Loucy (cell line): ENCODE results near the gene KRT13.

Experiments used
- H2AFZ ChIP-seq: fragments of 200-600 bp; sonication (generic); 2 replicates; pipeline ENCODE4 v1.6.0; 2016; ENCODE audit warnings: antibody characterized with exemption, mild to moderate bottlenecking, low read length, moderate library complexity
- H3F3A ChIP-seq: fragments of 200-600 bp; 2 replicates; pipeline ENCODE4 v1.6.0; 2016; ENCODE audit warnings: antibody characterized with exemption, low read depth, mild to moderate bottlenecking
- H3K27me3 ChIP-seq: fragments of 200-600 bp; sonication (generic); 2 replicates; pipeline ENCODE4 v1.6.1; 2014; ENCODE audit warnings: low read length, mild to moderate bottlenecking; ENCODE audit not compliant: insufficient read depth, poor library complexity, severe bottlenecking
- H3K36me3 ChIP-seq: fragments of 200-600 bp; sonication (generic); 2 replicates; pipeline ENCODE4 v1.6.1; 2016; ENCODE audit warnings: low read length; ENCODE audit not compliant: insufficient read depth
- H3K4me1 ChIP-seq: fragments of 200-600 bp; sonication (generic); 2 replicates; pipeline ENCODE4 v1.5.1; 2014; ENCODE audit warnings: low read length, mild to moderate bottlenecking; ENCODE audit not compliant: insufficient read depth, poor library complexity, severe bottlenecking
- H3K4me2 ChIP-seq: fragments of 200-600 bp; sonication (generic); 2 replicates; pipeline ENCODE4 v1.6.0; 2014; ENCODE audit warnings: antibody characterized with exemption, low read length, low read depth, mild to moderate bottlenecking; ENCODE audit not compliant: poor library complexity, severe bottlenecking
- H3K4me3 ChIP-seq: fragments of 200-600 bp; sonication (generic); 2 replicates; pipeline ENCODE4 v1.5.1; 2014; ENCODE audit warnings: low read length, mild to moderate bottlenecking, mixed read lengths; ENCODE audit not compliant: poor library complexity, severe bottlenecking
- H3K79me2 ChIP-seq: fragments of 200-600 bp; sonication (generic); 2 replicates; pipeline ENCODE4 v1.6.1; 2014; ENCODE audit warnings: low read length; ENCODE audit not compliant: insufficient read depth
- H3K9ac ChIP-seq: fragments of 200-600 bp; sonication (generic); 2 replicates; pipeline ENCODE4 v1.6.0; 2014; ENCODE audit warnings: mild to moderate bottlenecking, low read depth, low read length, moderate library complexity; ENCODE audit not compliant: poor library complexity, severe bottlenecking
- H3K9me2 ChIP-seq: fragments of 200-600 bp; sonication (generic); replicated peaks from 2 replicates; pipeline ENCODE4 v1.6.1; 2016; ENCODE audit warnings: low read depth, low read length, mixed read lengths
- H3K9me3 ChIP-seq: fragments of 200-600 bp; sonication (generic); 2 replicates; pipeline ENCODE4 v1.6.1; 2014; ENCODE audit warnings: mild to moderate bottlenecking, antibody characterized with exemption, low read length, low read depth; ENCODE audit not compliant: insufficient read depth
- H4K20me1 ChIP-seq: fragments of 200-600 bp; sonication (generic); 2 replicates; pipeline ENCODE4 v1.6.0; 2014; ENCODE audit warnings: antibody characterized with exemption, low read length, mild to moderate bottlenecking; ENCODE audit not compliant: insufficient read depth, poor library complexity, severe bottlenecking
- CTCF ChIP-seq: fragments of 200-600 bp; sonication (generic); conservative IDR thresholded peaks from 2 replicates; pipeline ENCODE4 v1.5.1; 2014; ENCODE audit warnings: mild to moderate bottlenecking, antibody characterized with exemption, low read length
- EZH2phosphoT487 ChIP-seq: fragments of 200-600 bp; IDR thresholded peaks from 2 replicates; pipeline ENCODE4 v1.6.1; 2018; ENCODE audit warnings: antibody characterized with exemption, mild to moderate bottlenecking, moderate library complexity, borderline replicate concordance

KRT13 gene

DNA sequence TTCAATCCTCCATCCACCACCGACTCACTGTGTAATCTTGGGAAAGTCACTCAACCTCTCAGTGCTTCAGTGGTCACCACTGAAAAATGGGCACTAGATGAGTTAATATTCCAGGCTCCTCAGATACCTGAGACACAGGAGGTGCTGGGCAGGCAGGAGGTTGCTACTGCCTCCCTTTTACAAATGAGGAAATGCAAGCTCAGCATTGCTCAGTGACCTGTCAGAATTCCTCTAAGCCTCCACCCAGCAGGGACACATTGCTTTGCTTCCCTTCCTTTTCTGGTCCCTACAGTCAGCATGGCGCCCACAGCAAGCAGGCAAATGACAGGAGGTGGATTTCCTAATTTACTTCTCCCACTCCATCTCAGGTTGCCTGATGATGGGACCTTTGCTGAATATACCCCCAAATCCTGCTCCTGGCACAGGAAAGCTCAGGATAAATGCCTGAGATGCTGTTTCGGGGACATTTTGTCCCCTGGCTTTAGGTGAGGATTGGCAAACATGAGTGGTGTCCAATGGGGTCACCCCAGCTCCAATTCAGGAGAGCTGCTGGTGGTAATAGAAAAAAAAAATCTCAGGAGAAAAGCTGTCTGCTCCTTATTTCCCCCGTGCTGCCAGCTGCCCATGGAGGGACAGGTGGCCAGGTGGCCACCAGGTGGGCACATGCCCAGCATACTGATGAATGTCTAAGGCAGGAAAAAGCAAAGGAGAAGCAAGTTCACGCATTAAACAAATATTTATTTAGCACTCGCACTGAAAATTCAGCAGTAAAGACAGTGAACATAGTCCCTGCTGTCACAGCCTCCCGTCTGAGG lies 5.0 kb upstream of the KRT13 start:
- H4K20me1 ChIP-seq = no peaks in the 10 kb centered on the region
- H3K9me2 ChIP-seq = no peaks in the 10 kb centered on the region
- no peaks in the 10 kb centered on the region for H3K79me2 ChIP-seq
- H2AFZ ChIP-seq = no peak overlapping the region
- no peaks in the 10 kb centered on the region for H3F3A ChIP-seq
- H3K4me2 ChIP-seq = no peak overlapping the region
- H3K4me3 ChIP-seq = no peak overlapping the region
- no peaks in the 10 kb centered on the region for H3K27me3 ChIP-seq
- TF ChIP-seq EZH2phosphoT487 = no peak
- no peak for TF ChIP-seq CTCF
- no peak overlapping the region for H3K9ac ChIP-seq
- H3K36me3 ChIP-seq = no peaks in the 10 kb centered on the region
- no peaks in the 10 kb centered on the region for H3K9me3 ChIP-seq
- H3K4me1 ChIP-seq = no peaks in the 10 kb centered on the region

DNA sequence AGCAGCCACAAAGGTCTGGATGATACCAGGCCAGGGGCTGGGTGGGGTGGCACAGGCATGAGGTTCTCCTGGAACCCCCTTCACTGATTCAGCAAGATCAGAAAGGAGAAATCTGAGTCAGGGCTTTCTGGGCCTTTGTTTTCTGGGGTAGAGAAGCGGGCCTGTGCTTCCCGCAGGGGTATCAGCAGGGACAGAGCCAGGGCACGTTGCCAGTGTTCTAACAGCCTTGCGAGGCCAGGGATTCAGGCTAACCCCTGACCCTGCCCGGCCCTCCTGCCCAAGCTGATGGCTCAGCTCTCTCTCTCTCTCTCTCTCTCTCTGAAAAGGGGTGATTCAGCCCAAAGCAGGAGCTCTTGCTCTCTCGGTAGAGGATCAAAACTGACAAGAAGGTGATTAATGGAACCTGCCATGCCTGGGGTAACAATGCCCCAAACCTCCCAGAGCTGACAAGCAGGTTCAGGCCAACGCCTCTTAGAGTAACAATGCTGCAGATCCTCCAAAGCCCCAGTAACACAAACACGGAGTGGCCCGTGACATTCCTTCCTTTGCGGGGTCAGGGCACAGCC lies 2.0 kb upstream of the KRT13 start:
- Histone ChIP-seq H3F3A (no peaks in the 10 kb centered on the region), H4K20me1 (no peaks in the 10 kb centered on the region), H3K9ac (no peak overlapping the region), H3K4me3 (no peak overlapping the region), H2AFZ (no peak overlapping the region), H3K4me1 (no peaks in the 10 kb centered on the region), H3K4me2 (no peak overlapping the region), H3K27me3 (no peaks in the 10 kb centered on the region), H3K9me2 (no peaks in the 10 kb centered on the region), H3K36me3 (no peaks in the 10 kb centered on the region), H3K79me2 (no peaks in the 10 kb centered on the region), H3K9me3 (no peaks in the 10 kb centered on the region)
- TF ChIP-seq EZH2phosphoT487 = no peak
- TF ChIP-seq CTCF = no peak

- Histone ChIP-seq H3K79me2 (no peaks in the 10 kb centered on the region), H3K9me3 (no peaks in the 10 kb centered on the region), H3K27me3 (no peaks in the 10 kb centered on the region), H2AFZ (no peak overlapping the region), H3F3A (no peaks in the 10 kb centered on the region), H3K4me2 (no peak overlapping the region), H3K9ac (no peak overlapping the region), H3K9me2 (no peaks in the 10 kb centered on the region), H3K4me1 (no peaks in the 10 kb centered on the region), H3K36me3 (no peaks in the 10 kb centered on the region), H3K4me3 (no peak overlapping the region), H4K20me1 (no peaks in the 10 kb centered on the region)
- TF ChIP-seq EZH2phosphoT487 = no peak
- TF ChIP-seq CTCF = no peak
Measured at GRCh38 chr17:41505809-41506767, 676 bp upstream of the KRT13 start.
